Left hindlimb (tissue), 1 donor: ENCODE measurements around the gene PRKCA.

ENCODE experiments used
- DNase-seq: peaks from one replicate; pipeline ENCODE4 v3.0.0-alpha.2; 2018

The PRKCA gene

GRCh38 chr17:66755944-66756290 is 453.5 kb downstream of the PRKCA start:
- DNase-seq, result no peak

- no peak for DNase-seq
Observed at GRCh38 chr17:66760324-66760723, 457.9 kb downstream of the PRKCA start.

- no peak for DNase-seq
Observed at GRCh38 chr17:66762276-66762675, 459.9 kb downstream of the PRKCA start.

GRCh38 chr17:66763056-66763455 is 460.6 kb downstream of the PRKCA start:
- DNase-seq, result no peak

GRCh38 chr17:66764506-66764905 is 462.1 kb downstream of the PRKCA start:
- DNase-seq, result no peak

GRCh38 chr17:66767154-66767933 is 464.9 kb downstream of the PRKCA start:
- DNase-seq, result no peak

GRCh38 chr17:66769911-66770310 is 467.5 kb downstream of the PRKCA start:
- DNase-seq, result no peak

- DNase-seq, result no peak
Observed at GRCh38 chr17:66772148-66772812, 469.9 kb downstream of the PRKCA start.

- no peak for DNase-seq
Observed at GRCh38 chr17:66775271-66775670, 472.9 kb downstream of the PRKCA start.

- no peak for DNase-seq
Observed at GRCh38 chr17:66775881-66776400, 473.5 kb downstream of the PRKCA start.

GRCh38 chr17:66776999-66777688 is 474.7 kb downstream of the PRKCA start:
- DNase-seq, result no peak

GRCh38 chr17:66777689-66778225 is 475.3 kb downstream of the PRKCA start:
- DNase-seq, result peak; percentile 55

GRCh38 chr17:66778531-66779236 is 476.3 kb downstream of the PRKCA start:
- DNase-seq, result no peak

- no peak for DNase-seq
Observed at GRCh38 chr17:66779237-66779606, 476.8 kb downstream of the PRKCA start.

GRCh38 chr17:66781135-66781534 is 478.7 kb downstream of the PRKCA start:
- DNase-seq, result no peak

GRCh38 chr17:66782851-66783250 is 480.4 kb downstream of the PRKCA start:
- DNase-seq, result no peak

GRCh38 chr17:66783656-66784381 is 481.4 kb downstream of the PRKCA start:
- no peak for DNase-seq

GRCh38 chr17:66784621-66785364 is 482.4 kb downstream of the PRKCA start:
- no peak for DNase-seq

GRCh38 chr17:66786107-66786506 is 483.7 kb downstream of the PRKCA start:
- no peak for DNase-seq

GRCh38 chr17:66787914-66788313 is 485.5 kb downstream of the PRKCA start:
- DNase-seq, result no peak

GRCh38 chr17:66789093-66789492 is 486.7 kb downstream of the PRKCA start:
- no peak for DNase-seq
